Neural progenitor cell (in vitro differentiated cells): ENCODE data around the gene UBE2I.

Experiments
- CTCF ChIP-seq: fragments of 200-600 bp; sonication (generic); IDR thresholded peaks from 2 replicates; pipeline ENCODE4 v1.5.1; 2017; ENCODE audit warnings: antibody characterized with exemption, mild to moderate bottlenecking
- EZH2 ChIP-seq: fragments of 200-600 bp; sonication (generic); IDR thresholded peaks from 2 replicates; pipeline ENCODE4 v1.6.1; 2017; ENCODE audit warnings: antibody characterized with exemption, mild to moderate bottlenecking, moderate library complexity
- EZH2phosphoT487 ChIP-seq: fragments of 200-600 bp; sonication (generic); IDR thresholded peaks from 2 replicates; pipeline ENCODE4 v1.6.1; 2017; ENCODE audit warnings: antibody characterized with exemption

GRCh38 chr16:1326391-1326790, 17.0 kb downstream of the UBE2I start:
- no peak for TF ChIP-seq EZH2phosphoT487
- no peak for TF ChIP-seq CTCF
- no peak for TF ChIP-seq EZH2
